ENCODE results near the gene UBA1.

- TF ChIP-seq, protein P1, sequence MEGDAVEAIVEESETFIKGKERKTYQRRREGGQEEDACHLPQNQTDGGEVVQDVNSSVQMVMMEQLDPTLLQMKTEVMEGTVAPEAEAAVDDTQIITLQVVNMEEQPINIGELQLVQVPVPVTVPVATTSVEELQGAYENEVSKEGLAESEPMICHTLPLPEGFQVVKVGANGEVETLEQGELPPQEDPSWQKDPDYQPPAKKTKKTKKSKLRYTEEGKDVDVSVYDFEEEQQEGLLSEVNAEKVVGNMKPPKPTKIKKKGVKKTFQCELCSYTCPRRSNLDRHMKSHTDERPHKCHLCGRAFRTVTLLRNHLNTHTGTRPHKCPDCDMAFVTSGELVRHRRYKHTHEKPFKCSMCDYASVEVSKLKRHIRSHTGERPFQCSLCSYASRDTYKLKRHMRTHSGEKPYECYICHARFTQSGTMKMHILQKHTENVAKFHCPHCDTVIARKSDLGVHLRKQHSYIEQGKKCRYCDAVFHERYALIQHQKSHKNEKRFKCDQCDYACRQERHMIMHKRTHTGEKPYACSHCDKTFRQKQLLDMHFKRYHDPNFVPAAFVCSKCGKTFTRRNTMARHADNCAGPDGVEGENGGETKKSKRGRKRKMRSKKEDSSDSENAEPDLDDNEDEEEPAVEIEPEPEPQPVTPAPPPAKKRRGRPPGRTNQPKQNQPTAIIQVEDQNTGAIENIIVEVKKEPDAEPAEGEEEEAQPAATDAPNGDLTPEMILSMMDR (conservative IDR thresholded peaks at IDR 0.05 in 1 of 2, IDR thresholded peaks at IDR 0.05 in 1 of 2; ENCODE audit: extremely low read depth in 1 of 2, insufficient read depth in 1 of 2, low read depth in 1 of 2, low read length in 2 of 2), result no peak
- TF ChIP-seq EZH2 (IDR thresholded peaks at IDR 0.05; ENCODE audit: borderline replicate concordance, low read length), result no peak
Observed at GRCh38 chrX:47221756-47222155, 28.1 kb downstream of the UBA1 start.
